Right lobe of liver (tissue), 4 donors: ENCODE data around the gene SCFD2.

Source experiments
- POLR2A ChIP-seq: fragments of 450-650 bp; IDR thresholded peaks from one replicate; pipeline ENCODE4 v1.6.1; 2017; ENCODE audit warnings: antibody characterized with exemption, mild to moderate bottlenecking
- TF ChIP-seq, protein P1 (sequence below), 4 donors: fragments of 200-600 bp in 3 of 4; fragments of 450-650 bp in 1 of 4; IDR thresholded peaks; one replicate each; pipeline versions ENCODE4 v1.5.1 to v1.8.0; 2016 to 2022; ENCODE audit warnings: antibody characterized with exemption in 4 of 4, mild to moderate bottlenecking in 2 of 4
- donor health status: DM: no; HTN: no; CAD: no.
- donor health status: DM: no; HTN: no; CAD: no.
- donor health status: DM: no; HTN: yes; CAD: no.

DNA sequence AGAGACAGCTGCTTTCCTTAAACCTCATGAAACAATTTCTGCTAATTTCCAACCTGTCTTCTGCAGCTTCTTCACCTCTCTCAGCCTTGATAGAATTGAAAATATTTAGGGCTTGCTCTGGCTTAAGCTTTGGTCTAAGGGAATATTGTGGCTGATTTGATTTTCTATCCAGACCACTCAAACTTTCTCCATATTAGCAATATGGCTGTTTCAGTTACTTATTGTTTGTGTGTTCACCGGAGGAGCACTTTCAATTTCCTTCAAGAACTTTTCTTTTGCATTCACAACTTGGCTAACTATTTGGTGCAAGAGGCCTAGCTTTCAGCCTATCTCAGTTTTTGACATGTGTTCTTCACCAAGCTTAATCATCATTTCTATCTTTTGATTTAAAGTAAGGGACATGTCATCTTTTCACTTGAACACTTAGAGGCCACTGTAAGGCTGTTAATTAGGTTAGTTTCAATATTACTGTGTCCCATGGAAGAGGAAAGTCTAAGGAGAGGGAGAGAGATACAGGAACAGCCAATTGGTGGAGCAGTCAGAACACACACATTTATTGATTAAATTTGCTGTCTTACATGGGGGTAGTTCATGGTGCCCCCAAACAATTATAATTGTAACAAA, 290.6 kb downstream of the SCFD2 start:
- TF ChIP-seq, protein P1, sequence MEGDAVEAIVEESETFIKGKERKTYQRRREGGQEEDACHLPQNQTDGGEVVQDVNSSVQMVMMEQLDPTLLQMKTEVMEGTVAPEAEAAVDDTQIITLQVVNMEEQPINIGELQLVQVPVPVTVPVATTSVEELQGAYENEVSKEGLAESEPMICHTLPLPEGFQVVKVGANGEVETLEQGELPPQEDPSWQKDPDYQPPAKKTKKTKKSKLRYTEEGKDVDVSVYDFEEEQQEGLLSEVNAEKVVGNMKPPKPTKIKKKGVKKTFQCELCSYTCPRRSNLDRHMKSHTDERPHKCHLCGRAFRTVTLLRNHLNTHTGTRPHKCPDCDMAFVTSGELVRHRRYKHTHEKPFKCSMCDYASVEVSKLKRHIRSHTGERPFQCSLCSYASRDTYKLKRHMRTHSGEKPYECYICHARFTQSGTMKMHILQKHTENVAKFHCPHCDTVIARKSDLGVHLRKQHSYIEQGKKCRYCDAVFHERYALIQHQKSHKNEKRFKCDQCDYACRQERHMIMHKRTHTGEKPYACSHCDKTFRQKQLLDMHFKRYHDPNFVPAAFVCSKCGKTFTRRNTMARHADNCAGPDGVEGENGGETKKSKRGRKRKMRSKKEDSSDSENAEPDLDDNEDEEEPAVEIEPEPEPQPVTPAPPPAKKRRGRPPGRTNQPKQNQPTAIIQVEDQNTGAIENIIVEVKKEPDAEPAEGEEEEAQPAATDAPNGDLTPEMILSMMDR (IDR thresholded peaks at IDR 0.05): no peak
- TF ChIP-seq POLR2A: no peak
